Stimulated activated naive B cell treated with anti-CD40 and anti-IgM and Interleukin-4, amounts not matched to agents 10 μg/mL and 1 μg/mL and 100 μg/mL, for 72 hours (primary cell): ENCODE measurements around the gene CLTA.
"Not testable (repeated sequence)": the region's sequence is repeated elsewhere in the genome, so short reads cannot be mapped to it uniquely, and the experiment has no call there.

Source experiments
- ATAC-seq, 2 donors: fragments of 150-1000 bp; cut with Tn5 transposase; replicated peaks; 2 replicates each; pipeline ENCODE4 v1.10.0; 2021; ENCODE audit warnings: moderate library complexity in 1 of 2
- DNase-seq: peaks from one replicate; pipeline ENCODE4 v3.0.0; 2021
- H3K27ac Mint-ChIP-seq: one replicate; pipeline ENCODE4 v1.8.0; 2022; ENCODE audit warnings: mild to moderate bottlenecking, mixed read lengths
- H3K27me3 Mint-ChIP-seq, 2 donors: one replicate each; pipeline ENCODE4 v1.8.0; 2022; ENCODE audit warnings: mixed read lengths in 2 of 2
- H3K36me3 Mint-ChIP-seq, 2 donors: one replicate each; pipeline ENCODE4 v1.8.0; 2022; ENCODE audit warnings: mixed read lengths in 2 of 2, mild to moderate bottlenecking in 1 of 2
- H3K4me1 Mint-ChIP-seq, 2 donors: one replicate each; pipeline ENCODE4 v1.8.0; 2022; ENCODE audit warnings: mixed read lengths in 2 of 2, mild to moderate bottlenecking in 1 of 2
- H3K4me3 Mint-ChIP-seq, 2 donors: one replicate each; pipeline ENCODE4 v1.8.0; 2022; ENCODE audit warnings: mild to moderate bottlenecking in 2 of 2, mixed read lengths in 2 of 2, moderate library complexity in 1 of 2
- H3K9me3 Mint-ChIP-seq, 2 donors: one replicate each; pipeline ENCODE4 v1.8.0; 2022; ENCODE audit warnings: mixed read lengths in 2 of 2, mild to moderate bottlenecking in 1 of 2

Gene CLTA

GRCh38 chr9:36180243-36180642 is 10.5 kb upstream of the CLTA start:
- not testable (repeated sequence) for ATAC-seq, H3K4me1 Mint-ChIP-seq

GRCh38 chr9:36187414-36187813 is 3.3 kb upstream of the CLTA start:
- Mint-ChIP-seq H3K27me3 (no peaks in the 10 kb centered on the region), H3K4me3 (no peak overlapping the region), H3K27ac (no peak overlapping the region), H3K36me3 (peaks cover 6 to 8% of the 10 kb centered on the region in 2 donors), H3K9me3 (no peaks in the 10 kb centered on the region), H3K4me1 (peaks cover 12 to 23% of the 10 kb centered on the region in 2 donors)
- DNase-seq (no peak), ATAC-seq (no peak)

More at GRCh38 chr9:36180243-36180642, 10.5 kb upstream of the CLTA start:
- not testable (repeated sequence) for H3K27me3 Mint-ChIP-seq, DNase-seq, H3K4me3 Mint-ChIP-seq, H3K9me3 Mint-ChIP-seq, H3K36me3 Mint-ChIP-seq, H3K27ac Mint-ChIP-seq

- Mint-ChIP-seq H3K4me3 (no peak overlapping the region), H3K4me1 (peaks cover 17 to 31% of the 10 kb centered on the region in 2 donors), H3K9me3 (no peaks in the 10 kb centered on the region), H3K27ac (no peak overlapping the region), H3K27me3 (no peaks in the 10 kb centered on the region), H3K36me3 (peaks cover 6 to 8% of the 10 kb centered on the region in 2 donors)
- DNase-seq (no peak), ATAC-seq (no peak)
These were observed 2.5 kb upstream of the CLTA start for GRCh38 chr9:36188212-36188611.

- Mint-ChIP-seq H3K4me1 (peaks cover 31 to 49% of the 10 kb centered on the region in 2 donors), H3K4me3 (peak overlapping the region; percentile 81 to 88), H3K27ac (peak overlapping the region; percentile 52), H3K9me3 (no peaks in the 10 kb centered on the region), H3K27me3 (no peaks in the 10 kb centered on the region), H3K36me3 (peaks cover 18 to 25% of the 10 kb centered on the region in 2 donors)
- DNase-seq (no peak), ATAC-seq (no peak)
These were observed 745 bp upstream of the CLTA start for GRCh38 chr9:36189976-36190375.

GRCh38 chr9:36191290-36191645 is 547 bp downstream of the CLTA start:
- DNase-seq (peak; percentile 9), ATAC-seq (peak; percentile 26 to 29)

GRCh38 chr9:36191686-36192085 is 965 bp downstream of the CLTA start:
- Mint-ChIP-seq H3K36me3 (peaks cover 22 to 32% of the 10 kb centered on the region in 2 donors), H3K4me1 (peaks cover 33 to 53% of the 10 kb centered on the region in 2 donors), H3K27me3 (no peaks in the 10 kb centered on the region), H3K27ac (peak overlapping the region; percentile 94), H3K9me3 (no peaks in the 10 kb centered on the region), H3K4me3 (peak overlapping the region; percentile 88 to 89)
- DNase-seq (no peak), ATAC-seq (no peak)

More at GRCh38 chr9:36191290-36191645, 547 bp downstream of the CLTA start:
- Mint-ChIP-seq H3K27me3 (no peaks in the 10 kb centered on the region), H3K27ac (peak overlapping the region; percentile 94), H3K36me3 (peaks cover 22 to 32% of the 10 kb centered on the region in 2 donors), H3K9me3 (no peaks in the 10 kb centered on the region), H3K4me1 (peaks cover 33 to 53% of the 10 kb centered on the region in 2 donors), H3K4me3 (peak overlapping the region; percentile 88 to 89)

GRCh38 chr9:36192196-36192595 is 1.5 kb downstream of the CLTA start:
- H3K4me1 Mint-ChIP-seq, result peaks cover 33 to 53% of the 10 kb centered on the region in 2 donors
- H3K9me3 Mint-ChIP-seq, result no peaks in the 10 kb centered on the region
- H3K27me3 Mint-ChIP-seq, result no peaks in the 10 kb centered on the region
- H3K4me3 Mint-ChIP-seq, result peak overlapping the region; percentile 88 to 89
- H3K36me3 Mint-ChIP-seq, result peaks cover 22 to 32% of the 10 kb centered on the region in 2 donors
- ATAC-seq (no peak), DNase-seq (no peak)
- peak overlapping the region; percentile 94 for H3K27ac Mint-ChIP-seq

- ATAC-seq (no peak), DNase-seq (no peak)
- H3K27me3 Mint-ChIP-seq, result no peaks in the 10 kb centered on the region
- H3K27ac Mint-ChIP-seq, result no peak overlapping the region
- no peaks in the 10 kb centered on the region for H3K9me3 Mint-ChIP-seq
- H3K4me3 Mint-ChIP-seq, result peak overlapping the region; percentile 88 to 89
- peaks cover 25 to 32% of the 10 kb centered on the region in 2 donors for H3K36me3 Mint-ChIP-seq
- H3K4me1 Mint-ChIP-seq, result peaks cover 30 to 51% of the 10 kb centered on the region in 2 donors
These were observed 2.3 kb downstream of the CLTA start for GRCh38 chr9:36193023-36193422.

- Mint-ChIP-seq H3K27ac (peak overlapping the region; percentile 53), H3K4me3 (no peak overlapping the region), H3K27me3 (no peaks in the 10 kb centered on the region), H3K9me3 (no peaks in the 10 kb centered on the region), H3K4me1 (peaks cover 30 to 44% of the 10 kb centered on the region in 2 donors), H3K36me3 (peaks cover 26 to 32% of the 10 kb centered on the region in 2 donors)
- ATAC-seq, result no peak
- DNase-seq, result no peak
These were observed 3.7 kb downstream of the CLTA start for GRCh38 chr9:36194326-36195000.

GRCh38 chr9:36204906-36205547 is 14.3 kb downstream of the CLTA start:
- ATAC-seq (no peak), DNase-seq (no peak)
- Mint-ChIP-seq H3K4me1 (peaks cover 24 to 32% of the 10 kb centered on the region in 2 donors), H3K9me3 (no peaks in the 10 kb centered on the region), H3K4me3 (no peak overlapping the region), H3K27ac (no peak overlapping the region), H3K27me3 (no peaks in the 10 kb centered on the region), H3K36me3 (peaks cover 42 to 62% of the 10 kb centered on the region in 2 donors)

- Mint-ChIP-seq H3K36me3 (peaks cover 52 to 81% of the 10 kb centered on the region in 2 donors), H3K9me3 (no peaks in the 10 kb centered on the region), H3K4me1 (peaks cover 24 to 40% of the 10 kb centered on the region in 2 donors), H3K27me3 (no peaks in the 10 kb centered on the region), H3K4me3 (no peak overlapping the region), H3K27ac (peak overlapping the region; percentile 67)
- ATAC-seq, result no peak
- no peak for DNase-seq
These were observed 16.3 kb downstream of the CLTA start for GRCh38 chr9:36207016-36207415.

GRCh38 chr9:36207546-36208012 is 16.9 kb downstream of the CLTA start:
- DNase-seq (no peak), ATAC-seq (no peak)

GRCh38 chr9:36208521-36209253 is 18.0 kb downstream of the CLTA start:
- Mint-ChIP-seq H3K9me3 (no peaks in the 10 kb centered on the region), H3K27ac (peak overlapping the region; percentile 15), H3K4me3 (no peak overlapping the region), H3K36me3 (peaks cover 49 to 78% of the 10 kb centered on the region in 2 donors), H3K4me1 (peaks cover 22 to 45% of the 10 kb centered on the region in 2 donors), H3K27me3 (no peaks in the 10 kb centered on the region)
- ATAC-seq, result no peak
- no peak for DNase-seq

More at GRCh38 chr9:36207546-36208012, 16.9 kb downstream of the CLTA start:
- H3K4me1 Mint-ChIP-seq, result peaks cover 24 to 40% of the 10 kb centered on the region in 2 donors
- peak overlapping the region; percentile 80 for H3K27ac Mint-ChIP-seq
- no peak overlapping the region for H3K4me3 Mint-ChIP-seq
- peaks cover 50 to 77% of the 10 kb centered on the region in 2 donors for H3K36me3 Mint-ChIP-seq
- no peaks in the 10 kb centered on the region for H3K9me3 Mint-ChIP-seq
- H3K27me3 Mint-ChIP-seq, result no peaks in the 10 kb centered on the region

- Mint-ChIP-seq H3K27ac (no peak overlapping the region), H3K4me1 (peaks cover 19 to 45% of the 10 kb centered on the region in 2 donors), H3K27me3 (no peaks in the 10 kb centered on the region), H3K36me3 (peaks cover 42 to 61% of the 10 kb centered on the region in 2 donors), H3K4me3 (no peak overlapping the region), H3K9me3 (no peaks in the 10 kb centered on the region)
- no peak for DNase-seq
- ATAC-seq, result no peak
These were observed 20.0 kb downstream of the CLTA start for GRCh38 chr9:36210722-36211121.
